Thymus (tissue), 11 donors: ENCODE results near the gene RANGAP1. TPM values are rescaled to one million over a fixed set of nuclear protein-coding genes. Genes with fewer than 3 reads are reported as not detected.
"Not testable (repeated sequence)": the region's sequence is repeated elsewhere in the genome, so short reads cannot be mapped to it uniquely, and the experiment has no call there.

ENCODE experiments used
- DNase-seq, 9 donors: peaks; one replicate each; pipeline ENCODE4 v3.0.0-alpha.2; 2013; ENCODE audit warnings: low spot score in 9 of 9, low read depth in 6 of 9, missing footprints in 1 of 9
- H3K27ac ChIP-seq, 2 donors: one replicate each; pipeline ENCODE4 v1.5.1; 2013; ENCODE audit warnings: control low read depth in 1 of 2, low read depth in 1 of 2, low read length in 1 of 2, mild to moderate bottlenecking in 1 of 2, moderate library complexity in 1 of 2
- H3K27me3 ChIP-seq, 2 donors: one replicate each; pipeline ENCODE4 v1.5.1; 2013; ENCODE audit warnings: low read length in 1 of 2; ENCODE audit not compliant: control insufficient read depth in 2 of 2, insufficient read depth in 1 of 2
- H3K36me3 ChIP-seq, 2 donors: one replicate each; pipeline ENCODE4 v1.5.1; 2013; ENCODE audit warnings: low read length in 1 of 2, mild to moderate bottlenecking in 1 of 2, moderate library complexity in 1 of 2; ENCODE audit not compliant: control insufficient read depth in 2 of 2, insufficient read depth in 2 of 2
- H3K4me1 ChIP-seq, 2 donors: one replicate each; pipeline ENCODE4 v1.5.1; 2013; ENCODE audit warnings: low read length in 2 of 2; ENCODE audit not compliant: control insufficient read depth in 2 of 2, insufficient read depth in 2 of 2
- H3K4me3 ChIP-seq, 2 donors: one replicate each; pipeline ENCODE4 v1.5.1; 2013; ENCODE audit warnings: low read length in 2 of 2, control low read depth in 1 of 2, mild to moderate bottlenecking in 1 of 2
- H3K9me3 ChIP-seq, 2 donors: one replicate each; pipeline ENCODE4 v1.5.1; 2013; ENCODE audit warnings: low read length in 1 of 2, mild to moderate bottlenecking in 1 of 2; ENCODE audit not compliant: control insufficient read depth in 2 of 2, insufficient read depth in 1 of 2
- WGBS: extraction: QIAGEN DNeasy Blood & Tissue Kit; methylation state at CpG from one replicate; pipeline ENCODE4 v1.1.7; 2013; 5-methylcytosine and 5-hydroxymethylcytosine counted together
- polyA plus RNA-seq: library from polyadenylated mRNA; stranded (reverse); fragments of 200-250 nt; gene quantifications from one replicate; pipeline ENCODE4 v1.2.3, GENCODE V29; 2013
- total RNA-seq: library from RNA; stranded (reverse); fragments of 120-200 nt; gene quantifications from one replicate; pipeline ENCODE4 v1.2.4, GENCODE V29; 2013
- donor health status: healthy.

RANGAP1 gene
- total and polyA plus RNA-seq, 2 donors: 40.6 to 63.6 TPM

GRCh38 chr22:41267958-41268357, 18.0 kb downstream of the RANGAP1 start:
- Histone ChIP-seq H3K9me3 (no peaks in the 10 kb centered on the region), H3K4me3 (no peak overlapping the region), H3K4me1 (peaks cover 0 to 2% of the 10 kb centered on the region in 2 donors), H3K27me3 (no peaks in the 10 kb centered on the region), H3K36me3 (peaks cover 77 to 86% of the 10 kb centered on the region in 2 donors), H3K27ac (no peak overlapping the region)
- WGBS: 99% methylated on average over 16 of the region's 16 CpGs
- DNase-seq: no peak

- H3K27me3 ChIP-seq: no peaks in the 10 kb centered on the region
- no peaks in the 10 kb centered on the region for H3K9me3 ChIP-seq
- H3K4me1 ChIP-seq: no peaks in the 10 kb centered on the region
- 98% methylated on average over 15 of the region's 15 CpGs for WGBS
- DNase-seq: no peak
- peaks cover 79 to 94% of the 10 kb centered on the region in 2 donors for H3K36me3 ChIP-seq
- H3K4me3 ChIP-seq: no peak overlapping the region
- H3K27ac ChIP-seq: no peak overlapping the region
These were observed 21.5 kb downstream of the RANGAP1 start for GRCh38 chr22:41264408-41264941.

GRCh38 chr22:41263704-41264103, 22.3 kb downstream of the RANGAP1 start:
- Histone ChIP-seq H3K27ac (no peak overlapping the region), H3K9me3 (no peaks in the 10 kb centered on the region), H3K27me3 (no peaks in the 10 kb centered on the region), H3K4me3 (no peak overlapping the region), H3K36me3 (peaks cover 83 to 94% of the 10 kb centered on the region in 2 donors), H3K4me1 (no peaks in the 10 kb centered on the region)
- DNase-seq: no peak
- WGBS: 100% methylated on average over 2 of the region's 2 CpGs

- 97% methylated on average over 15 of the region's 15 CpGs for WGBS
- Histone ChIP-seq H3K4me3 (no peak overlapping the region), H3K4me1 (no peaks in the 10 kb centered on the region), H3K27me3 (no peaks in the 10 kb centered on the region), H3K36me3 (peaks cover 83 to 94% of the 10 kb centered on the region in 2 donors), H3K27ac (no peak overlapping the region), H3K9me3 (no peaks in the 10 kb centered on the region)
- DNase-seq: no peak
These were observed 23.7 kb downstream of the RANGAP1 start for GRCh38 chr22:41262250-41262765.

- no peak for DNase-seq
These were observed 24.3 kb downstream of the RANGAP1 start for GRCh38 chr22:41261541-41262249.

GRCh38 chr22:41260871-41261270, 25.1 kb downstream of the RANGAP1 start:
- WGBS: over 99% methylated on average over 7 of the region's 7 CpGs
- Histone ChIP-seq H3K27me3 (no peaks in the 10 kb centered on the region), H3K4me3 (no peak overlapping the region), H3K4me1 (no peaks in the 10 kb centered on the region), H3K27ac (no peak overlapping the region), H3K36me3 (peaks cover 93 to 98% of the 10 kb centered on the region in 2 donors), H3K9me3 (no peaks in the 10 kb centered on the region)
- DNase-seq: no peak

More at GRCh38 chr22:41261541-41262249, 24.3 kb downstream of the RANGAP1 start:
- H3K4me3 ChIP-seq: no peak overlapping the region
- peaks cover 85 to 96% of the 10 kb centered on the region in 2 donors for H3K36me3 ChIP-seq
- no peaks in the 10 kb centered on the region for H3K27me3 ChIP-seq
- WGBS: 94% methylated on average over 12 of the region's 12 CpGs
- no peaks in the 10 kb centered on the region for H3K9me3 ChIP-seq
- H3K27ac ChIP-seq: no peak overlapping the region
- no peaks in the 10 kb centered on the region for H3K4me1 ChIP-seq

GRCh38 chr22:41259756-41260155, 26.2 kb downstream of the RANGAP1 start:
- not testable (repeated sequence) for H3K27ac ChIP-seq, H3K4me1 ChIP-seq, DNase-seq, H3K4me3 ChIP-seq, H3K27me3 ChIP-seq, H3K9me3 ChIP-seq
- H3K36me3 ChIP-seq: peaks cover 94 to 98% of the 10 kb centered on the region in 2 donors
- WGBS: 98% methylated on average over 4 of the region's 4 CpGs

- no peak for DNase-seq
- Histone ChIP-seq H3K4me3 (no peak overlapping the region), H3K4me1 (no peaks in the 10 kb centered on the region), H3K27me3 (no peaks in the 10 kb centered on the region), H3K36me3 (peaks cover 91 to 98% of the 10 kb centered on the region in 2 donors), H3K27ac (no peak overlapping the region), H3K9me3 (no peaks in the 10 kb centered on the region)
- WGBS: 97% methylated on average over 11 of the region's 11 CpGs
These were observed 28.3 kb downstream of the RANGAP1 start for GRCh38 chr22:41257696-41258095.
